ENCODE measurements around the gene NEURL1.
"Not testable (repeated sequence)": the region's sequence is repeated elsewhere in the genome, so short reads cannot be mapped to it uniquely, and the experiment has no call there.

The NEURL1 gene

GRCh38 chr10:103497161-103497915 lies 3.8 kb downstream of the NEURL1 start:
- no peak for DNase-seq

GRCh38 chr10:103498936-103499638 lies 5.6 kb downstream of the NEURL1 start:
- no peak for DNase-seq

DNA sequence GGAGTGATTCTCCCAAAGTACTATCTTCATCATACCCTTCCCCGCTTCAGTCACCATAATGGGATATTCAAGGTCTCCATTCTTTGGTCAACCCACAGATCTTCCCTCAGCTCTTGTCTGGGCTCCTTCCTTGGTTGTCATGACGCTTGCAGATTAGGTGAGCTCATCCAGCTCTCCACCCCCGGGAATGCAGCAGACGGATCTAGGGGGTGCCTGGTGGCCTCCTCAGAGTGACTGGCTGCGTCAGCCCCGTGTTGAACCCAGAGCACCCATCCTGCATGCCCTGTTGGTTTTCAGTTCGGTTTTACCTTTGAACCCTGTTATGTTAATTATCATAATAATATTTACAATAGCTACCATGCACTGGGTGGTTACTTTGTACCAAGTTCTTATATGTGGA lies 6.4 kb downstream of the NEURL1 start:
- DNase-seq: no peak

- no peak for DNase-seq
Measured at GRCh38 chr10:103500481-103500880, 7.0 kb downstream of the NEURL1 start.

- DNase-seq: no peak
Measured at GRCh38 chr10:103501186-103501585, 7.7 kb downstream of the NEURL1 start.

DNA sequence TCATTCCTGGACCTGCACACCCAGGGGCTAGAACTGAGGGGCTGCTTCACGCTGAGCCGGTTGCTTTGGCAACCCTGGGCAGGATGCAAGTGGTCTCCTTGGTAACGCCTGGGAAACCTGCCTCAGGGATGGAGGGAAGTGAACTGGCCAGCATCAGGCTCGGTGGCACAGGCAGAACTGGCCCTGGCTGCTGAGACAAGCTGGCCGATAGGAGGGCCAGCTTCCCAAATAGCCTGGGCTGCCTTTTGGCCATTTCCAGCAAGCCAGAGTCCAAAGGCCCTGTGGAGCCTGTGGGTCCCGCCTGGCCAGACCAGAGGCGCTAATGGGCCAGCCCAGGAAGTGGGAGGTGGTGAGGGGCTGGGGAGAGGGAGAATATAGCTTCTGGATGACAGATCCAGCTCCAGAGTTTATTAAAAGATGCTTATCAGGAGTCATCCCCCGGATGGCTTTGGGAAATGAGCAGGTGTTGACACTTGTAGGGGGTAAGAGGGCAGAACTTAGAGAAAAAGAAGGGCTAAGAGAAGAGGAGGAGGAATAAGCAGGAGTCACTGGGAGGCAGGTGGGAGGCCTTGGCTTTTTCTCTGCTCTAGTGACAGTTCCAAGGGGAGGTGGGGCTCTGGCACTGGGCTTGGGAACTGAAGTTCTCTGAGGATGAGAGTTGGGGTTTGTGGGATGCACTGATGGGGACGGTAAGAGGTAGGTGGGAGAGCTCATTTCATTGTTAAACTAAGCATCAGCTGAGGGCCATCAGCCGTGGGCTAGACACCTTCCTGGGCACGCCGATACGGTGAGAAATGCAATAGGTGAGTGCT lies 9.6 kb downstream of the NEURL1 start:
- DNase-seq: no peak

- DNase-seq: not testable (repeated sequence)
Measured at GRCh38 chr10:103503777-103504176, 10.3 kb downstream of the NEURL1 start.

- DNase-seq: no peak
Measured at GRCh38 chr10:103504181-103504783, 10.8 kb downstream of the NEURL1 start.

DNA sequence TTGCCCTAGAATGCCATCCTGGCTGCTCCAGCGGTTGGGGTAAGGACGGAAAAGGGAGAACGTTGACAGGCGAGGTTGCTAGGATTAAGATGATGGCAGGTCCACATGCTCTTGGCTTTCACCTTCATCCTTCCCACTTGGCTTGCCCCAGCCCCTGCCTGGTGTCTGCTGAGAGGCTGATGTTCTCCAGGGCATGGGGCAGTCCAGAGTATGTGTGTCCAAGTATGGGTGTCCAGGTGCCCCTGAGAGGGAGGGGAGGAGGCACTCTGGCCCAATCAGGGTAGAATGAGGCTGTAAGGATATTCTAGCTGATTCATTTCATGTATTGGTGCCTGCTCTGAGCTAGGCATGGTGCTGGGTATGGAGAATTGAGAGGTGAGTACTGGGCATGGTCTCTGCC lies 12.6 kb downstream of the NEURL1 start:
- DNase-seq: no peak

DNA sequence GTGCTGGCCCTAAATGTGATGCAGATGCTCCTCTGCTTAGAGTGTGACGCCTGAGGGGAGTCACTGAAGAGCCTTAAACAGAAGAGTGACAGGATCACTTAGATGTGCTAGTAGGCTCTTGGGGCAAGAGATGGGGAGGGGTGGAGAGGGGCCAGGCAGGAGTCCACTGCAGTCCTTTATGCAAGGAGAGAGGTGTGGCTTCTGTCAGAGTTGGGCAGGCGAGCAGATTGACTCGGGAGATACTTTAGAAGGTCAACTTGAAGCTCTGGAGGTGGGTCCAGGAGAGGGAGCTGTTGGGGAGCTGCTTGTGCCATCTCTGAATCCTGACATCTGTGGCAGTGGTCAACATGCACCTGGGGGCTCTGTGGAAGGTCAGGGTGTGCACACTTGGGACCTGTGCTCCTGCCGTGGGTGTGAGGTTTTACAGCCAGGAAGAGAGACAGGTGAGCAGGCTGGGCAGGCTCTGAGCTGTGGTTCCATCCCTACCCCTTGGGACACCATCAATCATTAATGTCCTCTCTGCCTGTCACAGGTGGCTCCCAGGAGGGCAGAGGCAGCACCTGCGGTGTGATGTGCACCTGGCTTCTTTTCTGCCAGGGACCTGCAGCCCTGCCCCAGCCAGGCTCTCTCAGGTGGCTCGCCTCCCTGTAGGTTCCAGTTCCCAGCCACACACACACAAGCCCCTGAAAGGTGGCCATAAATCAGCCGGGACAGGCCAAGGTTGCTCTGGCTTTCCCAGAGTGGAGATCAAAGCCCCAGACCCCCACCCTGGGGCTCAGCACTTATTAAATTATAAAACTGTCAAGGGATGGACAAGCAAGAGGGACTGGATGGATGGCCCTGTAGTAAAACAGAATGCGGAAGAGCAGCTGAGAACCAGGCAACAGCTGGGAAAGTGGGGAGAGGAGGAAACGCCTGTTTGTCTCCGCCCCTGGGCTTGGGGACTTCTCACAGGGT lies 14.0 kb downstream of the NEURL1 start:
- no peak for DNase-seq

GRCh38 chr10:103510046-103510685 lies 16.7 kb downstream of the NEURL1 start:
- no peak for DNase-seq

GRCh38 chr10:103510791-103511752 lies 17.6 kb downstream of the NEURL1 start:
- DNase-seq: no peak

GRCh38 chr10:103512166-103512565 lies 18.7 kb downstream of the NEURL1 start:
- DNase-seq: no peak

DNA sequence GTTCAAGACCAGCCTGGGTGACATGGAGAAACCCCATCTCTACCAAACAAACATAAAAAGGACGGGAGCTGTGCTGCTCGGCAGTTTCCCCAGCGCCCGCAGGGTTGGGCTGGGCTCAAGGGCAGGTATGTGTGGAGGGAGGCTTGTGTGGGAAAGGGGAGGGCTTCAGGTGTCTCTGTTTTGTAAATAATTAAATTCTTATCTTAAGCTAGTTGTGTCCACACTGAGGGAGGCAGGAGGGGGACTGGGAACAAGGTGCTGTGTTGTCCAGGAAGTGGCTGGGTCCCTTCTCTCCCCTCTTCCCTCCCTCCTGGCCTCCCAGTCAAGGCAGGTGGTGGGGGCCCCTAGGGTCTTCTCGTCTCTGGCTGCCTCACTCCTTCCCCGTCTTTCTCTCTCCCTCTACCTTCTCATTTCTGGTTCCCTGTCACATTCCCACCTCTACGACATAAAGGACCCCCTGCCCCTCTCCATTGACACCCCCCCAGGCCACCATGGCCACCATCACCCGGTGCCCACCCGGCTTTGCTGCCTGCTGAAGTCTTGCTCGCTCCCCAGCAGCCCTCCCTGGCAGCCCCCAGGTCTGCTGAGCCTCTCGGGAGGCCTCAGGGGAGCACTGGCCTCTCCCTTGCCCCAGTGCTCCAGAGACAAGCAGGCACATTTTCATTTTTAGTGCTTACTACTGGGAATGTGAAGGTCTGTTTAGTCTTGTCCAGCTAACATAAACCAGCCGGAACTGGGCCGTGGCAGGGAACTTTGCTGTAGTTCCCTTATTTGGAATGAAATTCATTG lies 19.3 kb downstream of the NEURL1 start:
- DNase-seq: no peak

DNA sequence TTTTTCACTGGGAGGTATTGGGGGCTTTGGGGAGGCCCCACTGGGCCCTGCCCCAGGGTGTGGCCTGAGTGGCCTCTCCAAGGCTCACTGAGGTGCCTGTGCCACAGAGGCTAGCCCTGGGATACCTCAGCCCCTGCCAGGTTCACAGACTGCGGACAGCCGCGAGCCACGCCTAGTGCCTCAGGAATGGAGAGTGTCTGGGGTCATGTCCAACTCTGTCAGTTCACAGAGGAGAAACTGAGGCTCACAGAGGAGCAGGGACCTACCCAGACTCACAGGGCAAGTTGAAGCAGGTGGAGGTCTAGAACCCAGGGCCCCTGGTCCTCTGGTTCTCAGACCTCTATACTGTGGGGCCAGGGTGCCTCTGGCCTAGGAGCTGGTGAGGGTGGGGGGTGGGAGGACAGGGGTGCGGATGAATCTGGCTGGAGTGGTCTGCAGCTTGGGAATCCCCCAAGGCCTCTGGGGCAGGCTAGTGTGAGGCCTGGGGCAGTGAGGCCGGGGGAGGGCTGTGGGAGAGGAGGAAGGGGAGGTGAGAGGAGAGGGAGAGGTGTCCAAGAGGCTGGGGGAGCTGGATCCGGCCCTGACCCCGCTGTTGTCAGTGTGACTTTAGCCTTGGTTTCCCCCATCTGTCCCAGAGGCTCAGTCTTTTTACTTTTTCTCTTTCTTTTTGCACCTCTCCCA lies 20.0 kb downstream of the NEURL1 start:
- DNase-seq: no peak

DNA sequence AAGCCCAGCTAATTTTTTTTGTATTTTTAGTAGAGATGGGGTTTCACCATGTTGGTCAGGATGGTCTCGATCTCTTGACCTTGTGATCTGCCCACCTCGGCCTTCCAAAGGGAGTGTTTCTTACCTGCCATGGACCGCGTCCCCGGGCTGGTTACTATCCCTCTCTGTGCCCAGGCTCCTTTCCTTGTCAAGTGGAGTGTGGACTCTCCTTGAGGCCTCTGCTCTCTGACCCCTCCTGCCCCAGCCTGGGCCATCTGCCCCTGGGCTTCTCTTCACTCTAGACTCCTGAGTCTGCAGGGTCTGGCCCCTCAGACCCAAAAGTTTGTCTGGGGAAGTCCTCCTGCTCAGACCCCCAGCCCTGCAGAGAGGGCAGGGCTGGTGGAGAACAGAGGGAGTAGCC lies 20.7 kb downstream of the NEURL1 start:
- DNase-seq: no peak

GRCh38 chr10:103517234-103518085 lies 24.0 kb downstream of the NEURL1 start:
- no peak for DNase-seq

DNA sequence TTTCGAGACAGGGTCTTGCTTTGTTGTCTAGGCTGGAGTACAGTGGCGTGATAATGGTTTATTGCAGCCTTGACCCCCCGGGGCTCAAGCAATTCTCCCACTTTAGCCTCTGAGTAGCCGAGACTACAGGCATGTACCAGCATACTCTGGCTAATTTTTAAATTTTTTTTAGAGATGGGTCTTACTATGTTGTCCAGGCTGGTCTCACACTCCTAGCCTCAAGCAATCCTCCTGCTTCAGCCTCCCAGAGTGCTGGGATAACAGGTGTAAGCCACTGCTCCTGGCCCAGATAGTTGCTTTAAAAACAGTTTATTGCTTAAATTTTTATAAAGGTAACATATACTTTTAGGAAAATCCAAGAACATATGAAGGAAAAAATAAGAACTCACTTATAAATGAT lies 26.3 kb downstream of the NEURL1 start:
- DNase-seq: no peak
